GM10266 (cell line): Measurements from ENCODE around the gene MTG1.

Source experiments
- DNase-seq: peaks from one replicate; pipeline ENCODE4 v3.0.0; 2012; ENCODE audit errors: extremely low spot score
- CTCF ChIP-seq: IDR thresholded peaks from 2 replicates; pipeline ENCODE4 v1.5.1; 2012; ENCODE audit warnings: mild to moderate bottlenecking, low read depth; ENCODE audit not compliant: control insufficient read depth, insufficient read depth; ENCODE audit errors: missing control alignments

Gene MTG1

GRCh38 chr10:133396035-133396624 is 2.2 kb downstream of the MTG1 start:
- DNase-seq: no peak
- no peak for TF ChIP-seq CTCF

GRCh38 chr10:133397938-133398337 is 4.0 kb downstream of the MTG1 start:
- no peak for TF ChIP-seq CTCF
- no peak for DNase-seq

GRCh38 chr10:133399123-133399601 is 5.2 kb downstream of the MTG1 start:
- TF ChIP-seq CTCF: no peak
- no peak for DNase-seq

GRCh38 chr10:133400624-133401424 is 6.9 kb downstream of the MTG1 start:
- TF ChIP-seq CTCF: no peak
- DNase-seq: peak; percentile 59

GRCh38 chr10:133401500-133401899 is 7.5 kb downstream of the MTG1 start:
- no peak for TF ChIP-seq CTCF
- no peak for DNase-seq

GRCh38 chr10:133401981-133402725 is 8.2 kb downstream of the MTG1 start:
- TF ChIP-seq CTCF: no peak
- DNase-seq: no peak
